ENCODE data around the gene FMNL3.

The FMNL3 gene

GRCh38 chr12:49604856-49605255 is 102.3 kb downstream of the FMNL3 start:
- no peak for DNase-seq (ENCODE audit: low read depth in 2 of 2)

DNA sequence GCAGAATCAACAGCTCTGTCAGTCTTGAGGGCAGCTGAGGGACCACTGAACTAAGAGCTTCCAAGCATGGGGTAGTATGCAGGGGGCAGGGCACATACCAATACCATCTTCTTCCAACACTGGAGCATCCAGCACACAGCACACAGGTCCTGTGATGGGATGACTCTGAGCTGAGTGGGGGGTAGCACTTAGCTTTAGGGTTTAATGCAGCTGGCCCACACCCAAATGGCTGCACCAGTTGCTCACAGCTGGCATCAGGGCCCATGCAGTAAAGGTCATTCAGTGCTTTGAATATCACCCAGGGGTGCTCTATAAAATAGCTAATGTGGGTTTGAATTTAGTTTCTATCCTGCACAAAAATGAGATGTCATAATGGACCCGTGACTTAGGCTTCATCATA is 103.5 kb downstream of the FMNL3 start:
- no peak for DNase-seq (ENCODE audit: low read depth in 2 of 2)

GRCh38 chr12:49599961-49600360 is 107.2 kb downstream of the FMNL3 start:
- no peak for DNase-seq (ENCODE audit: low read depth in 2 of 2)

- no peak for DNase-seq (ENCODE audit: low read depth in 2 of 2)
Measured at GRCh38 chr12:49598527-49598926, 108.7 kb downstream of the FMNL3 start.

- DNase-seq (ENCODE audit: low read depth in 2 of 2): no peak
Measured at GRCh38 chr12:49588721-49589516, 118.3 kb downstream of the FMNL3 start.

DNA sequence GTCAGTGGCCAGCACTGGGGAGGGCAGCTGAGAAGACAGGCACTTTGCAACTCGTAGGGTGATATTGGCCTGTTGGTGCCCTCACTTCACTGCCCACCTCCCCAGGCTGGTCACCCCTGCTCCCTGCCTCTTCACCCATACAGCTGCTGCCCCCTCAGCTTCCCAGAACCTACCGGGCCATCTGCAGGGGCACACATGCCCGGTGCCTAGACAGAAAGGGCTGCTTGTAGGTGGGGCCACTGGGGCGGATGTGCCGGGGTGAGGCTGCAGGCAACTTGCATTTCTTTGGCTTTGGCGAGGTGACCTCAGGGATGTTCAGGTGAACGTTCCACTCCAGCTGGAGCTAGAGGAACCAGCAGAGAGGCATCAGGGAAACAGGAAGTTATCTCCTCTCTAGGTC is 118.9 kb downstream of the FMNL3 start:
- DNase-seq (ENCODE audit: low read depth in 2 of 2): no peak

- DNase-seq (ENCODE audit: low read depth in 2 of 2): no peak
Measured at GRCh38 chr12:49587174-49587908, 119.9 kb downstream of the FMNL3 start.

All from fibroblast of skin of left biceps (primary cell).